Cortex of kidney (tissue), 1 donor: Measurements from ENCODE around the gene FAM133A.

Experiments
- DNase-seq: peaks from one replicate; lab custom pipeline; 2025; lab: John Stamatoyannopoulos, UW

FAM133A gene

DNA sequence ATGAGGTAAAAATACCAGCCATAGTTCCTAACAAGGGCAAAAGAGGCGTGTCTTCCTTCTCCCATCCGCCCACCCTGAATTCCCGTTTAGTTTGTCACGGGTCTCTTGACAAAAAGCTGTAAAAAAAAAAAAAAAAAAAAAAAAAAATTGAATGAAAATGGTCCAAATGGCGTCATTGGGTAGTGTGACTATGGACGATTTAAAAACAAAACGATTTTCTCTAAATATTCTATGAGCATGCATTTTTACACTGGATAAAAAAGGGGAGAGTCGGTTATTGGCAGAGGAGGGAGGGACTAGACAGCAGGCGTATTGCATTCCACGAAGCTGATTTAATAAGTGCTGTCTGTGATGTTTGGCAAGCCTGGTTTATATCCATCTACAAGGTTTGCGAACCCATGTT is at the start of gene FAM133A:
Gene FAM133A, plus strand, starts transcription at position 338 of the 403 bp plus-strand sequence. CDS start 35,214 bp downstream, outside the sequence.
- DNase-seq = no peak

DNA sequence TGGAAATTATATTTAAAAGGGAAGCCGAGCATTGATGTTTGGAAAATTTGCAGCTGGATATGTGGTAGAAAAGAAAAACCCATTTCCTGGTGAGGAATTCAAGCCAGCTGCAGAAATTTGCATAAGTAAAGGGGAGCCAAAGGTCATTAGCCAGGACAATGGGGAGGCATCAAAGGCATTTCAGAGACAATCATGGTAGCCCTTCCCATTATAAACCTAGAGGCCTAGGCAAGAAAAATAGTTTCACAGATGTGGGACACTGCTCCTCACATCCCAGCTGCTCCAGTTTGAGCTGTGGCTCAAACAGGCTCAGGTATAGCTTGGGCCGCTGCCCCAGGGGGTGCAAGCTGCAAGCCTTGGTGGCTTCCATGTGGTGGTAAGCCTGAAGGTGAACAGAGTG is 36.4 kb upstream of the FAM133A start:
- no peak for DNase-seq

DNA sequence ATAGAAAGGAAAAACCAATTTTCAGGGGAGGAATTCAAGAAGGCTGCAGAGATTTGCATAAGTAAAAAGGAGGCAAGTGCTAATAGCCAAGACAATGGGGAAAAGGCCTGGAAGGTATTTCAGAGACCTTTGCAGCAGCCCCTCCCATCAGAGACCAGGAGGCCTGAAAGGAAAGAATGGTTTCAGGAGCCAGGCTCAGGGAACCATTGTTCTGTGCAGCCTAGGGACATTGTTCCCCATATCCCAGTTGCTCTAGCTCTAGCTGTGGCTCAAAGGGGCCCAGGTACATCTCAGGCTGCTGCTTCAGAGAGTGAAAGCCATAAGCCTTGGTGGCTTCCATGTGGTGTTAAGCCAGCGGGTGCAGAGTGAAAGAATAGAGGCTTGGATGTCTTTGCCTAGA is 24.6 kb upstream of the FAM133A start:
- no peak for DNase-seq

DNA sequence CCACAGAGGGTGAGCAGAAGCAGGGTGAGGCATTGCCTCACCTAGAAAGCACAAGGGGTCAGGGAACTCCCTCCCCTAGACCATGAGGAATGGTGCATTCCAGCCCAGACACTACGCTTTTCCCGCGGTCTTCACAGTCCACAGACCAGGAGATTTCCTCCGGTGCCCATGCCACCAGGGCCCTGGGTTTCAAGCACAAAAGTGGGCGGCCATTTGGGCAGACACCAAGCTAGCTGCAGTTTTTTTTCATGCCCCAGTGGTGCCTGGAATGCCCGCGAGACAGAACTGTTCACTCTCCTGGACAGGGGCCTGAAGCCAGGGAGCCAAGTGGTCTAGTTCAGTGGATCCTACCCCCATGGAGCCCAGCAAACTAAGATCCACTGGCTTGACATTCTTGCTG is 13.4 kb upstream of the FAM133A start:
- DNase-seq = no peak

DNA sequence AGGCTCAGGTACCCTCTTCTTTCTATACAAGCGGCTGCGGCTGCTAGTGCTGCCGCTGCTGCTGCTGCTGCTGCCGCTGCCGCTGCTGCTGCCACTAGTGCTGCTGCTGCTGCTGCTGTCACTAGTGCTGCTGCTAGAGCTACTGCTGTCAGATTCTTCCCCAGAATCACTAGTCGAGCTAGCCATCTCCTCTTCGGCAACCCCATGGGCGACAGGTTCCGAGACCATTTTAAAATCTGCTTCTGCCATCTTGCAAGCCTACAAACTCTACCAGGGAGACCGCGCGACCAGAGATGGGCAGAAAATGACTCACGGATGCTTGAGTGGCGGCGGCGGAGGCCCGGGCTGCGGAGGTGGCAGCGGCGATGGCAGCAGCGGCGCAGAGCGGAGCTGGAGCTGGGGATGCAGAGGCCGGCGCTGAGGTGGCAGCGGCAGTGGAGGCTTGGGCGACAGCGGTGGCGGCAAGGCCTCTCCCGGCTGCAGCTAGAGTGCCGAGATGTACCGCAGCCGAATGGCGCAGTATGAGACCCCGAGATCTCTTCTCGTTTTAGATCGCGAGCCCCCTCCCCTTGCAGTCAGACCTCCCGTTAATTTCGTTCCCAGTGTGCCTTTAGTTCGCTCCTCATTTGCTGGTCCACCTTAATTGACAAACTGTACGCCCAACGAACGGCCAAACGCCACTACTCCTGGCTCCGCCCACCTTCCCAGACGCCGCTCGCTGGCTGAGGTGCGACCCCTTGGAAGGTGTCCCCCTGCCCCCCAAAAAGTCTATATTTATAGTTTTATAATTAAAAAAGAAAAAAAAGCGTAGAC is 744 bp upstream of the FAM133A start, which contains the start of gene NAP1L3:
Gene NAP1L3, minus strand, starts transcription at position 523 of the 813 bp plus-strand sequence. Its CDS starts 274 bp downstream, at position 249.
- DNase-seq = no peak

DNA sequence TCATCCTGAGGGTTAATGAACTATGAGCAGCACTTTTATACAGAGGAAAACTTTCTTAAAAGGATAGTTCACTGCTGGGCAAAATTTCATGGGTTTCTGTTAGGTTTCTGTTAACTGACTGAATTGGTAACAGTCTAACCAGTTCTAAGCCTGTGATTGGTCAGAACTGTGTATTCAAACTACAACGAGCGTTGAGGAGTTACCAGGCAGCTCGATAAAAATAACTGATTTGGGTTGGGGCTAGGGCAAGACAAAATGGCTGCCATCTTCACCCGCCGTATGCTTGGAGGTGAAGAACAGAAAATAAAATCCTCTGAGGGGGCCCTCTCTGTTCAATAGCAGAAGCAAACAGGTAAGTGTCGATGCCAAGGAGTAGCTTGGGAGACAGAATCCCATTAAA is 22.0 kb downstream of the FAM133A start:
- no peak for DNase-seq

DNA sequence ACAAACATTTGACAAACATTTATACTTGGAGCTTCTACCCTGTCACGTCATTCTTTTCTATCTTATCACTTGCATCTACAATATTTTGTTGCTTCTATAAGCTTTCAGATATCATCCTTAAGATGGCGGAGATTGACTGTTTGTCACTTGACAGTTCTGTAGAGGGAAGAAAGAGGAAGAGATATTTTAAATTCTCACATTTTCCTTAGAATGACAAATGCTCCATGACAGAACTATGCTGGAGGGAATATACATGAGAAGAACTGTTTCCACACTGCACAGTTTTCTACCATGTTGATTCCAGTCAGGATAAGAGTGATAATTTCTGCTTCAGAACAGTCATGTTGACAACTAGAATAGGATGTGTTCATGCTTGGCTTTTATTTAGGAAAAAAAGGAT is 29.7 kb downstream of the FAM133A start:
- no peak for DNase-seq

DNA sequence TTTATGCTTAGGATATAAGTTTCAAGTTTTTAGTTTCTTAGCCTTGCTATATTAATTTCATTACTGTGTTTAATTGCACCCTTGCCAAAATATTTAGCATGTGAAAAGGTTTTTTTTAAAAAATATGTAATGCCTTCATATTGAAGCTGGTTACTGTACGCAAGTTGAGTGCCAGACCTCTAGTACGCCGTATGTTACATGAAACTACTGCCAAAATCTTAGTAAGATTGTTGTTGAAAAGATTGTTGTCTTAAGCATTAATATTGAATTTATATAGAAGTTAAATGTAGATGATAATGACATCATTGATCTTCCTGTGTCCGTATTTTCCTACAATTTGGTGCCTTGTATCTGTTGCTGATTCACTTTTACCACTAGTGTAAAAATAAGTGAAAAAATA is 37.1 kb downstream of the FAM133A start:
- no peak for DNase-seq

DNA sequence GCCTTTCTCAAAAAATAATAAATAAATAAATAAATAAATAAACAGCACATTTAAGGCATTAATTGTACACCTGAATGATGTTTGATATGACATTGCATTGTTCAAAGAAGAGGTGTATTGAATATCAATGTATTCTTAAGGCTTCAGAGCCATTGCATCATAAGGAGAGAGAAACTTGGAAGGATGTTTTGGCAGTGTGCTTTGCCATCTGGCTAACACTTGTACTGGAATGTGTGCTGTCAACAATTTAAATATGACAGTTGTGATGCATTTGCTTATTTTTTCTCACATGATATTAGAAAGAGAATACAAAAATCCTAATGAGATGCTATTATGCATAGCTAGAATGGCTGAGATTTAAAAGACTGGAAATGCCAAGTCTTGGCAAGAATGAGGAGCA is 67.8 kb downstream of the FAM133A start:
- no peak for DNase-seq

DNA sequence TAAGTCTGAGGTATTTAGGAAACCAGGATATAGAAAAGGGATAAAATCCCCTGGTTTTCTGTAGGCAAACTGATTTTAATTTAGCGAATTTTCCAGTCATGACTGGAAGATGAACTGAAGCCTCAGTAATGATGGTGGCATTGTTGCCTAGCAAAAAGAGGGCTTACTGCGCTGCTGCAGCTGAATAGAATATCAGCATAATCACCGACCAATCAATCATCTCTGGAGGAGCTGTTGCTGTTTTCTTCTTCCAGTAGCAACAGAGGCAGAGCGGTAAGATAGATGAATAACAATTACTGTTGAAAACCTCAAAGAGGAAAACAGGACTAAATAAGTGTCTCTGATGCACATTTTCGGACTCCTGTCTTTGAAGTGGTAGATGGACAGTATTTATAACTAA is 86.2 kb downstream of the FAM133A start:
- no peak for DNase-seq
